ENCODE results near the gene ARID5A. TPM values are rescaled to one million over a fixed set of nuclear protein-coding genes. Genes with fewer than 3 reads are reported as not detected.
"Not testable (repeated sequence)": the region's sequence is repeated elsewhere in the genome, so short reads cannot be mapped to it uniquely, and the experiment has no call there.

The ARID5A gene
- total RNA-seq: 233 and 240 TPM in 2 replicates

DNA sequence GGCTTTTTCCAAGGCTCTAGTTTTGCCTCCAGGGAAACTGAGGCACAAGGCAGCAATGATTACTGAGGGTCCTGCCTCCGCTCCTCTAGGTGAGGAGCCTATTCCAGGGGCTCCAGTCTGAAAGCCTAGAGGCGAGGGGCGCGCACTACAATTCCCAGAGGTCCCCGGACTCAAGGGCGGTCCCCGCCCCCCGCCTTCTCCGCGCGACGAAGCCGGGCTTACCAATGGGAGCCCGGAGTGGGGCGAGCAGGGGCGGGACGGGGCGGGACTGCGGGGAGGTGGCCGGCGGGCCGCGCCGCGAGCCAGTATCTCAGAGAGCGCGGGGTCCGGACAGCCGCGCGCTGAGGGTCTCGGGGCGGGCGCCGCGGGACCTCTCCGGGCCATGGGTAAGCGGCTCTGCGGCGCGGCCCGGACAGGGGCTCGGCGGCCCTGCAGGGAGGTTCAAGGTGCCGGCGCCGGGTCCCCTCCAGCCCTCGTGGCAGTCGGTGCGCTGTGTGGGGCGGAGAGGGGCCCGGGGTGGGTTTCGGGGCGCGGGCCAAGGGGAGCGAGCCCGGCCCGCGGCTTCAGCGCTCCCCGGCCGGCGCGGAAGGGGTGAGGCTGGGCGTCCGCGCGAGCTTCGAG lies at the start of gene ARID5A:
Gene ARID5A, plus strand, starts transcription at position 308 of the 621 bp plus-strand sequence. Its CDS starts 75 bp downstream, at position 383.
- H3K27ac Mint-ChIP-seq: peak within 1 kb of the TSS; percentile 88
- peak; percentile 86 for DNase-seq (ENCODE audit: low spot score)
- H3K9me3 Mint-ChIP-seq: no peaks in the 10 kb centered on the region
- H3K4me3 Mint-ChIP-seq: peak within 1 kb of the TSS; percentile 91
- intact Hi-C loops (cut with micrococcal nuclease): loop anchor here (1.0 to 5.0 kb wide), 9 partner anchors 8 to 329 kb away; partner anchors contain the start of genes CNNM3, KANSL3, LMAN2L and NCAPH
- H3K27me3 Mint-ChIP-seq (ENCODE audit: insufficient read depth): peaks cover 1% of the 10 kb centered on the region
- peaks cover 74% of the 10 kb centered on the region for H3K4me1 Mint-ChIP-seq (ENCODE audit: low read depth)
- H3K36me3 Mint-ChIP-seq (ENCODE audit: low read depth): peaks cover 35% of the 10 kb centered on the region

- Mint-ChIP-seq H3K4me1 (ENCODE audit: low read depth) (peaks cover 73% of the 10 kb centered on the region), H3K27me3 (ENCODE audit: insufficient read depth) (no peaks in the 10 kb centered on the region), H3K27ac (peak overlapping the region; percentile 61), H3K36me3 (ENCODE audit: low read depth) (peaks cover 9% of the 10 kb centered on the region), H3K4me3 (no peak overlapping the region), H3K9me3 (peaks cover 8% of the 10 kb centered on the region)
- intact Hi-C loops (cut with micrococcal nuclease): loop anchor here (5.0 kb wide), 3 partner anchors 148 to 342 kb away; partner anchors contain the start of genes DUSP2 and KANSL3
- DNase-seq (ENCODE audit: low spot score): no peak
These were observed 47.3 kb upstream of the ARID5A start for GRCh38 chr2:96489261-96489660.

GRCh38 chr2:96489663-96490062 lies 46.9 kb upstream of the ARID5A start:
- no peaks in the 10 kb centered on the region for H3K27me3 Mint-ChIP-seq (ENCODE audit: insufficient read depth)
- H3K36me3 Mint-ChIP-seq (ENCODE audit: low read depth): peaks cover 11% of the 10 kb centered on the region
- H3K4me3 Mint-ChIP-seq: no peak overlapping the region
- DNase-seq (ENCODE audit: low spot score): no peak
- H3K27ac Mint-ChIP-seq: peak overlapping the region; percentile 61
- H3K9me3 Mint-ChIP-seq: peaks cover 10% of the 10 kb centered on the region
- H3K4me1 Mint-ChIP-seq (ENCODE audit: low read depth): peaks cover 69% of the 10 kb centered on the region
- intact Hi-C loops (cut with micrococcal nuclease): loop anchor here (5.0 kb wide), 3 partner anchors 148 to 342 kb away; partner anchors contain the start of genes DUSP2 and KANSL3

DNA sequence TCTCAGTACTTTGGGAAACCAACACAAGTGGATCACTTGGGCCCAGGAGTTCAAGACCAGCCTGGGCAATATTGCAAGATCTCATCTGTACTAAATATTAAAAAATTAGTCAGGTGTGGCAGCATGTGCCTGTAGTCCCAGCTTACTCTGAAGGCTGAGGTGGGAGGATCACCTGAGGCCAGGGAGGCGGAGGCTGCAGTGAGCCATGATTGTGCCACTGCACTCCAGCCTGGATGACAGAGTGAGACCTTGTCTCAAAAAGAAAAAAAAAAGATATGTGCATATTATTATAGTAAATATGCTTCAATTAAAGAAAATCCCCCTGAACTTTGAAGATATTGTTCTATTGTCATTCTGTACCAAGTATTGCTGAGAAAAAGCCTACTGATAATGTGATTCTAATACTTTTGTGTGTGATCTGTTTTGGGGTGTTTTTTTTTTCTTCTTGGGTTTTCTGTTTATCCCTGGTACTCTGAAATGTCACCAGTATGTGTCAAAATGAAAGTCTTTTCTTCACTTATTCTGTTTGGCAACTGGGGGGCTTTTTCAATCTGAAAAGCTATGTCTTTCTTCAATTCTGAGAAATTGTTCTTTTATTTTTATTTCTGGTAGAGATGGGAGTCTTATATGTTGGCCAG lies 44.6 kb upstream of the ARID5A start:
- H3K4me3 Mint-ChIP-seq: peak overlapping the region; percentile 16
- no peaks in the 10 kb centered on the region for H3K27me3 Mint-ChIP-seq (ENCODE audit: insufficient read depth)
- intact Hi-C loops (cut with micrococcal nuclease): no loop called here
- peaks cover 66% of the 10 kb centered on the region for H3K4me1 Mint-ChIP-seq (ENCODE audit: low read depth)
- H3K36me3 Mint-ChIP-seq (ENCODE audit: low read depth): peaks cover 14% of the 10 kb centered on the region
- peaks cover 24% of the 10 kb centered on the region for H3K9me3 Mint-ChIP-seq
- DNase-seq (ENCODE audit: low spot score): no peak
- H3K27ac Mint-ChIP-seq: peak overlapping the region; percentile 66

- DNase-seq (ENCODE audit: low spot score): no peak
- Mint-ChIP-seq H3K36me3 (ENCODE audit: low read depth) (peaks cover 14% of the 10 kb centered on the region), H3K4me1 (ENCODE audit: low read depth) (peaks cover 63% of the 10 kb centered on the region), H3K27ac (no peak overlapping the region), H3K4me3 (no peak overlapping the region), H3K9me3 (peaks cover 24% of the 10 kb centered on the region), H3K27me3 (ENCODE audit: insufficient read depth) (no peaks in the 10 kb centered on the region)
- intact Hi-C loops (cut with micrococcal nuclease): no loop called here
These were observed 43.5 kb upstream of the ARID5A start for GRCh38 chr2:96493072-96493471.

GRCh38 chr2:96494188-96494587 lies 42.4 kb upstream of the ARID5A start:
- peaks cover 63% of the 10 kb centered on the region for H3K4me1 Mint-ChIP-seq (ENCODE audit: low read depth)
- intact Hi-C loops (cut with micrococcal nuclease): loop anchor here (1.0 kb wide), 1 partner anchor 8 kb away; no protein-coding TSS in a partner anchor
- peaks cover 24% of the 10 kb centered on the region for H3K9me3 Mint-ChIP-seq
- H3K36me3 Mint-ChIP-seq (ENCODE audit: low read depth): peaks cover 11% of the 10 kb centered on the region
- no peak overlapping the region for H3K27ac Mint-ChIP-seq
- H3K27me3 Mint-ChIP-seq (ENCODE audit: insufficient read depth): no peaks in the 10 kb centered on the region
- no peak overlapping the region for H3K4me3 Mint-ChIP-seq
- DNase-seq (ENCODE audit: low spot score): no peak

- intact Hi-C loops (cut with micrococcal nuclease): no loop called here
- peaks cover 24% of the 10 kb centered on the region for H3K9me3 Mint-ChIP-seq
- H3K36me3 Mint-ChIP-seq (ENCODE audit: low read depth): peaks cover 15% of the 10 kb centered on the region
- no peak overlapping the region for H3K4me3 Mint-ChIP-seq
- no peaks in the 10 kb centered on the region for H3K27me3 Mint-ChIP-seq (ENCODE audit: insufficient read depth)
- H3K4me1 Mint-ChIP-seq (ENCODE audit: low read depth): peaks cover 61% of the 10 kb centered on the region
- DNase-seq (ENCODE audit: low spot score): no peak
- H3K27ac Mint-ChIP-seq: peak overlapping the region; percentile 21
These were observed 40.4 kb upstream of the ARID5A start for GRCh38 chr2:96495982-96496629.

DNA sequence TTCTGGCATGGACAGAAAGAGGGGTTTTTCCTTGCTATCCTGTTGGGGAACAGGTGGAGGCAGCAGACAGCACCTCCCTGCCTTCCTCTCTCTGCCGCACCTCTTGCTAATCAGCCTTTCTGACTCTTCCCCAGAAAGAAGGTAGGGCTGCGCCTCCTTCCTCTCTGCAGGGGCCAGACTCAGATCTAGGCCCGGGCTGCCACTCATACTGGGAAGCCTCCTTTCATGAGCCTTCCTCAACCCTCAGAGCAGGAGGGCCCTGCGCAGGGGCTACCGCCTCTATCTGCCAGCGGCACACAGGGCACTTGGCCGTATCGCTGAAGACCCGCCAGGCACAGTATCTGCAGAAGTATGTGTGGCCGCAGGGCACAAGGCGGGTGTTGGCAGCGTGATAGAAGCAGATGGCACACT lies 38.5 kb upstream of the ARID5A start:
- H3K9me3 Mint-ChIP-seq: peaks cover 24% of the 10 kb centered on the region
- peaks cover 59% of the 10 kb centered on the region for H3K4me1 Mint-ChIP-seq (ENCODE audit: low read depth)
- peaks cover 15% of the 10 kb centered on the region for H3K36me3 Mint-ChIP-seq (ENCODE audit: low read depth)
- no peak overlapping the region for H3K27ac Mint-ChIP-seq
- H3K4me3 Mint-ChIP-seq: no peak overlapping the region
- DNase-seq (ENCODE audit: low spot score): no peak
- intact Hi-C loops (cut with micrococcal nuclease): no loop called here
- no peaks in the 10 kb centered on the region for H3K27me3 Mint-ChIP-seq (ENCODE audit: insufficient read depth)

GRCh38 chr2:96498611-96499010 lies 37.9 kb upstream of the ARID5A start:
- intact Hi-C loops (cut with micrococcal nuclease): not testable (repeated sequence)

DNA sequence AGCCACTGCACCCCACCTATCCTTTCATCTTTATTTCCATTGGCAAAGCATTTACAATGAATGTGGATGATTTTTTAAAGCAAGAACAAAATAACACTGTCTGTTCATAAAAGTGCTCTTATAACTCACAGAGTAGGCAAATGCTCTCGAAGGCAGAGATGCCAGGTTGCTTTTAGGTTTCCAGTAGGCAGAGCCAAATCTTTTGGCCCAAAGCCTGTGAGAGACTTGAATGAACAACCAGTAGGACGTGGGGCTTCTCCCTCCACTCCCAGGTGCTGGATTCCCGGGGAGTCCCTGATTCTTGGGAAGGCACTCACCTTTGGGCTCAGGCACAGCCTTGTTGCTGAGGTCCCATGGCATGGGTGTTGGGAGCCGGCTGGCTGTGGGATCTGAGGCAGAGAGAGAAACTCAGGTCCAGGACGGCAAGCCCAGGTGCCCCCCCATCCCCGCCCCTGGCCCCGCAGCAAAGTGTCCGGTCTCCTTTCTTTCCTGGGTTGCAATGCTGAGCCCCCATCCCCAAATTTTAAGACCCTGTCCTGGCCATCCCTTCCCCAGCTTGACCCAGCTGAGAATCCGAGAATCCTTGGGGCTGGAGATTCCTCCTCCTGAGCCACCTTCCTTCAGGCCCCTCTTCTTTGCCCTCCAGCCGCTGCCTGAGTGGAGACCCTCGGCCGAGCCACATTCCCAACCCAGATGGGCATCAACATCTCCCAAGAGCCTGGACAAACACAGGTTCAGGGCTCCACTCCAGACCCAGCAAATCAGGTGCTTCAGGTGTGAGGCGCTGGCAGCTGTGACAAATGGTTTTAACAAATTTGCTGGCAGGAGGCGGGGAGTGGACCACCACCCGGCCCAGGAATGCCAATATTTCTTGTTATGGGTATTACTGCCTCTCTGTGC lies 37.2 kb upstream of the ARID5A start:
- Mint-ChIP-seq H3K4me1 (ENCODE audit: low read depth) (peaks cover 55% of the 10 kb centered on the region), H3K9me3 (peaks cover 16% of the 10 kb centered on the region), H3K4me3 (no peak overlapping the region), H3K27me3 (ENCODE audit: insufficient read depth) (no peaks in the 10 kb centered on the region), H3K36me3 (ENCODE audit: low read depth) (peaks cover 11% of the 10 kb centered on the region), H3K27ac (no peak overlapping the region)
- no peak for DNase-seq (ENCODE audit: low spot score)
- intact Hi-C loops (cut with micrococcal nuclease): no loop called here

More at GRCh38 chr2:96498611-96499010, 37.9 kb upstream of the ARID5A start:
- H3K36me3 Mint-ChIP-seq (ENCODE audit: low read depth): peaks cover 15% of the 10 kb centered on the region
- H3K9me3 Mint-ChIP-seq: peaks cover 19% of the 10 kb centered on the region
- DNase-seq (ENCODE audit: low spot score); H3K27ac Mint-ChIP-seq; H3K27me3 Mint-ChIP-seq (ENCODE audit: insufficient read depth); H3K4me3 Mint-ChIP-seq: not testable (repeated sequence)
- peaks cover 55% of the 10 kb centered on the region for H3K4me1 Mint-ChIP-seq (ENCODE audit: low read depth)

DNA sequence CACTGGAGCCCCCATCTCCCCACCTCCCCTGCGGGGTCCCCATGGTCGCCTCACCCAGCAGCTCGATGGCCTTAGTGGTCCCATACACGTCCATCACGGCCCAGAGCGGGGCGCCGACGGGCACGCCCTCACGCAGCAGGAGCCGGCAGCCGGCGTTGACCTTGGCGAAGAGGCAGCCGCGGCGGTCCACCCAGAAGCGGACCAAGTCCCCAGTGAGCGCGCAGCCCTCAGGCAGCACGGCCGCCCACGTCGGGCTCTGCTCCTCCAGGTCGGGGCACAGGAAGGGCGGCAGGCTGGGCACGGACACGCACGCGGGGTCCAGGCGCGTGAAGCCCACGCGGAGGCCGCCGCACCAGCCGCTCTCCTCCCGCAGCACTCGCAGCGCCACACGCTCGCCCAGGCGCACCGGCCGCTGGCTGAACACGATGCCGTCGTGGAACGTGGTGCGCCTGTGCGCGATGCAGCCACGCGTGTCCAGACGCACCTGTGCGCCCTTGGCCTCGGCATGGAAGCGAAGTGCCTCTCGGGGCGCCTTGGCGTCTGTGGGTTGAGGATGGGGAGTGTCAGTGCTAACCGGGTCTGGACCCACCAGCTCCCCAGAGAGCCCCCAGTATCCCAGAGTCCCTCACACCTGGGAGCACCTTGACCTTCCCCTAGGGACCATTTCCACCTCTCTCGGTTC lies 36.0 kb upstream of the ARID5A start:
- H3K27ac Mint-ChIP-seq: no peak overlapping the region
- H3K36me3 Mint-ChIP-seq (ENCODE audit: low read depth): peaks cover 7% of the 10 kb centered on the region
- H3K27me3 Mint-ChIP-seq (ENCODE audit: insufficient read depth): no peaks in the 10 kb centered on the region
- no peak overlapping the region for H3K4me3 Mint-ChIP-seq
- DNase-seq (ENCODE audit: low spot score): no peak
- intact Hi-C loops (cut with micrococcal nuclease): no loop called here
- peaks cover 57% of the 10 kb centered on the region for H3K4me1 Mint-ChIP-seq (ENCODE audit: low read depth)
- H3K9me3 Mint-ChIP-seq: peaks cover 7% of the 10 kb centered on the region

GRCh38 chr2:96501471-96501874 lies 35.1 kb upstream of the ARID5A start:
- intact Hi-C loops (cut with micrococcal nuclease): no loop called here
- peak; percentile 47 for DNase-seq (ENCODE audit: low spot score)

More at GRCh38 chr2:96501471-96501874, 35.1 kb upstream of the ARID5A start:
- H3K27me3 Mint-ChIP-seq (ENCODE audit: insufficient read depth): no peaks in the 10 kb centered on the region
- H3K4me3 Mint-ChIP-seq: peak overlapping the region; percentile 42
- H3K36me3 Mint-ChIP-seq (ENCODE audit: low read depth): peaks cover 4% of the 10 kb centered on the region
- no peaks in the 10 kb centered on the region for H3K9me3 Mint-ChIP-seq
- peak overlapping the region; percentile 82 for H3K27ac Mint-ChIP-seq
- peaks cover 55% of the 10 kb centered on the region for H3K4me1 Mint-ChIP-seq (ENCODE audit: low read depth)
